SK-N-SH (cell line): Measurements from ENCODE around the gene IQGAP2. TPM values are rescaled to one million over a fixed set of nuclear protein-coding genes. Genes with fewer than 3 reads are reported as not detected.

ENCODE experiments used
- CTCF ChIA-PET: fragments of 300-600, 350-600 bp; formaldehyde crosslinking; extraction: SDS; loops from one replicate; lab custom pipeline; 2021; lab: Yijun Ruan, JAX
- POLR2A ChIA-PET: fragments of 350-600 bp; sonication (Branson Sonifier 250); formaldehyde crosslinking; extraction: SDS; loops from one replicate; lab custom pipeline; 2020; ENCODE audit warnings: antibody characterized with exemption, inconsistent platforms; lab: Yijun Ruan, JAX
- DNase-seq: peaks from one replicate; pipeline ENCODE4 v3.0.0; 2012
- H2AFZ ChIP-seq: fragments of 200-600 bp; sonication (generic); 2 replicates; pipeline ENCODE4 v1.8.1; 2016; ENCODE audit warnings: antibody characterized with exemption, mild to moderate bottlenecking, low read depth
- H3F3A ChIP-seq: fragments of 200-600 bp; sonication (generic); replicated peaks from 2 replicates; pipeline ENCODE3; 2016; ENCODE audit warnings: antibody characterized with exemption, mild to moderate bottlenecking; ENCODE audit not compliant: insufficient read depth
- H3K27ac ChIP-seq, 2 experiments: fragments of 200-500 bp in 1 of 2; fragments of 200-600 bp in 1 of 2; sonication (Bioruptor generic) in 1 of 2; sonication (generic), shearing (Covaris generic) in 1 of 2; 2 replicates each; pipeline versions ENCODE4 v1.5.1 to v1.6.1; 2014 to 2016; ENCODE audit warnings: low read depth in 2 of 2, inconsistent platforms in 1 of 2, low read length in 1 of 2, mild to moderate bottlenecking in 1 of 2, mixed read lengths in 1 of 2
- H3K27me3 ChIP-seq: fragments of 200-600 bp; sonication (generic), shearing (Covaris generic); 2 replicates; pipeline ENCODE4 v1.6.1; 2016; ENCODE audit warnings: mixed run types; ENCODE audit not compliant: insufficient read depth
- H3K36me3 ChIP-seq, 2 experiments: fragments of 200-500 bp in 1 of 2; fragments of 200-600 bp in 1 of 2; sonication (Bioruptor generic) in 1 of 2; sonication (generic) in 1 of 2; replicated peaks in 1 of 2; 2 replicates each; pipeline versions ENCODE3 to v1.5.1; 2014 to 2016; ENCODE audit warnings: low read length in 1 of 2, mild to moderate bottlenecking in 1 of 2; ENCODE audit not compliant: insufficient read depth in 2 of 2, control insufficient read depth in 1 of 2
- H3K4me1 ChIP-seq, 2 experiments: fragments of 200-500 bp in 1 of 2; fragments of 200-600 bp in 1 of 2; sonication (Bioruptor generic) in 1 of 2; sonication (generic), shearing (Covaris generic) in 1 of 2; 2 replicates each; pipeline versions ENCODE4 v1.5.1 to v1.6.1; 2014 to 2016; ENCODE audit warnings: low read depth in 1 of 2, low read length in 1 of 2, mixed run types in 1 of 2; ENCODE audit not compliant: insufficient read depth in 2 of 2, control insufficient read depth in 1 of 2
- H3K4me2 ChIP-seq: fragments of 200-600 bp; sonication (generic), shearing (Covaris generic); 2 replicates; pipeline ENCODE4 v1.6.1; 2017; ENCODE audit warnings: mixed run types
- H3K4me3 ChIP-seq, 2 experiments: fragments of 200-500 bp in 1 of 2; fragments of 200-600 bp in 1 of 2; sonication (Bioruptor generic) in 1 of 2; sonication (generic), shearing (Covaris generic) in 1 of 2; 2 replicates each; pipeline versions ENCODE4 v1.5.1 to v1.8.1; 2014 to 2016; ENCODE audit warnings: low read depth in 2 of 2, inconsistent platforms in 1 of 2, low read length in 1 of 2, mild to moderate bottlenecking in 1 of 2, mixed read lengths in 1 of 2, moderate library complexity in 1 of 2
- H3K79me2 ChIP-seq: fragments of 200-600 bp; sonication (generic); 2 replicates; pipeline ENCODE4 v1.8.1; 2017; ENCODE audit warnings: mild to moderate bottlenecking; ENCODE audit not compliant: insufficient read depth
- H3K9ac ChIP-seq: fragments of 200-600 bp; sonication (generic); 2 replicates; pipeline ENCODE4 v1.6.1; 2017; ENCODE audit warnings: mixed run types
- H3K9me2 ChIP-seq: fragments of 200-600 bp; sonication (generic); 2 replicates; pipeline ENCODE4 v1.6.1; 2017; ENCODE audit warnings: mixed run types
- H3K9me3 ChIP-seq: fragments of 200-600 bp; sonication (generic); 2 replicates; pipeline ENCODE4 v1.6.1; 2017; ENCODE audit warnings: mixed run types, mild to moderate bottlenecking, moderate library complexity
- H4K20me1 ChIP-seq: fragments of 200-600 bp; sonication (generic); 2 replicates; pipeline ENCODE4 v1.6.1; 2017; ENCODE audit warnings: mild to moderate bottlenecking, mixed run types; ENCODE audit not compliant: insufficient read depth
- CHD2 ChIP-seq: fragments of 150-350 bp; IDR thresholded peaks from 2 replicates; pipeline ENCODE4 v1.6.1; 2018; ENCODE audit warnings: low read length; ENCODE audit not compliant: partially characterized antibody
- ELF1 ChIP-seq: IDR thresholded peaks from 2 replicates; pipeline ENCODE4 v1.4.0; 2012
- EP300 ChIP-seq, 2 experiments: IDR thresholded peaks; 2 replicates each; pipeline versions ENCODE4 v1.4.0 to v1.6.1; 2012; ENCODE audit warnings: borderline replicate concordance in 1 of 2, low read depth in 1 of 2, low read length in 1 of 2
- EZH2phosphoT487 ChIP-seq: fragments of 200-600 bp; sonication (generic); IDR thresholded peaks from 2 replicates; pipeline ENCODE4 v1.6.1; 2017; ENCODE audit warnings: low read depth, mixed run types, mild to moderate bottlenecking, antibody characterized with exemption, moderate library complexity, borderline replicate concordance
- FOSL2 ChIP-seq: IDR thresholded peaks from 2 replicates; pipeline ENCODE4 v1.4.0; 2012; ENCODE audit warnings: low read depth, mild to moderate bottlenecking, moderate library complexity, borderline replicate concordance
- FOXJ3 ChIP-seq: sonication (generic); formaldehyde crosslinking; IDR thresholded peaks from 2 replicates; pipeline ENCODE4 v1.5.1; 2020; ENCODE audit warnings: mild to moderate bottlenecking, missing genetic modification reagents
- FOXM1 ChIP-seq: IDR thresholded peaks from 2 replicates; pipeline ENCODE4 v1.4.0; 2012; ENCODE audit warnings: low read depth, mild to moderate bottlenecking
- GABPA ChIP-seq: IDR thresholded peaks from 2 replicates; pipeline ENCODE4 v1.4.0; 2012; ENCODE audit warnings: low read depth, mild to moderate bottlenecking
- GATA2 ChIP-seq: sonication (generic); formaldehyde crosslinking; IDR thresholded peaks from 2 replicates; pipeline ENCODE4 v1.5.0; 2020; ENCODE audit warnings: mild to moderate bottlenecking, missing genetic modification reagents
- MAX ChIP-seq: IDR thresholded peaks from 2 replicates; pipeline ENCODE4 v1.4.0; 2012; ENCODE audit warnings: low read depth
- NFIC ChIP-seq: IDR thresholded peaks from 2 replicates; pipeline ENCODE4 v1.4.0; 2012; ENCODE audit warnings: borderline replicate concordance
- NRF1 ChIP-seq: IDR thresholded peaks from 2 replicates; pipeline ENCODE4 v1.6.1; 2012; ENCODE audit warnings: low read depth, mild to moderate bottlenecking, low read length
- PBX3 ChIP-seq: IDR thresholded peaks from 2 replicates; pipeline ENCODE4; 2012
- POLR2AphosphoS5 ChIP-seq: IDR thresholded peaks from 2 replicates; pipeline ENCODE4 v1.6.1; 2012; ENCODE audit warnings: low read depth, low read length
- RAD21 ChIP-seq: IDR thresholded peaks from 2 replicates; pipeline ENCODE4 v1.6.1; 2012; ENCODE audit warnings: mild to moderate bottlenecking, low read length
- REST ChIP-seq: IDR thresholded peaks from 2 replicates; pipeline ENCODE4 v1.6.1; 2012; ENCODE audit warnings: mild to moderate bottlenecking, low read depth, low read length, moderate library complexity
- RFX5 ChIP-seq: IDR thresholded peaks from 2 replicates; pipeline ENCODE4 v1.6.1; 2012; ENCODE audit warnings: mild to moderate bottlenecking, improper control_type of control experiment, low read length
- RXRA ChIP-seq: IDR thresholded peaks from 2 replicates; pipeline ENCODE4 v1.4.0; 2012; ENCODE audit warnings: low read depth, mild to moderate bottlenecking, borderline replicate concordance
- SMC3 ChIP-seq: IDR thresholded peaks from 2 replicates; pipeline ENCODE4 v1.6.1; 2012; ENCODE audit warnings: low read depth, low read length, improper control_type of control experiment
- TCF12 ChIP-seq: IDR thresholded peaks from 2 replicates; pipeline ENCODE4 v1.4.0; 2012
- USF2 ChIP-seq: fragments of 150-350 bp; IDR thresholded peaks from 2 replicates; pipeline ENCODE4 v1.6.1; 2017; ENCODE audit warnings: antibody characterized with exemption, low read length, low read depth, borderline replicate concordance
- WGBS: methylation state at CpG from one replicate; pipeline ENCODE4 v1.1.6; 2017; ENCODE audit warnings: low lambda C conversion rate; 5-methylcytosine and 5-hydroxymethylcytosine counted together
- polyA plus RNA-seq, 3 experiments: library from polyadenylated mRNA; depleted of rRNA; stranded (reverse); fragments of >200 nt; gene quantifications; 2 replicates each; pipeline ENCODE4 v1.2.3, GENCODE V29; 2012

IQGAP2 gene
- polyA plus RNA-seq, 1 of the 3 experiments (the other 2 are of a cell fraction): 2.1 TPM

GRCh38 chr5:76754668-76755078, 351.6 kb downstream of the IQGAP2 start (continued):
- TF ChIP-seq USF2 (no peak), RAD21 (no peak), MAX (no peak), PBX3 (no peak), GATA2 (CRISPR knock-in tag) (no peak), RFX5 (no peak), NFIC (no peak), POLR2AphosphoS5 (no peak)

GRCh38 chr5:76755779-76756637, 352.9 kb downstream of the IQGAP2 start:
- no peak overlapping the region for H2AFZ ChIP-seq
- H3K9ac ChIP-seq: no peak overlapping the region
- no peak for TF ChIP-seq FOSL2
- no peak for TF ChIP-seq FOXJ3 (CRISPR knock-in tag)
- no peak for TF ChIP-seq RXRA
- no peak for TF ChIP-seq GABPA
- no peak for TF ChIP-seq EZH2phosphoT487
- no peak for TF ChIP-seq NRF1
- TF ChIP-seq TCF12: no peak
- TF ChIP-seq CHD2: no peak
- no peak for TF ChIP-seq SMC3
- TF ChIP-seq ELF1: no peak
- no peak for TF ChIP-seq FOXM1
- no peak for TF ChIP-seq POLR2AphosphoS5
- no peak for TF ChIP-seq MAX
- TF ChIP-seq EP300 (IDR thresholded peaks at IDR 0.05; ENCODE audit: borderline replicate concordance in 1 of 2, low read depth in 1 of 2, low read length in 1 of 2): no peak
- no peak for TF ChIP-seq REST
- TF ChIP-seq, all 33 proteins: peak for 0
- no peak for DNase-seq
- ChIA-PET CTCF (interaction anchor here (1.2 kb wide), 1 partner anchor 19 kb away, joined by 4 read pairs; no protein-coding TSS in a partner anchor), POLR2A (no interaction called here)
- no peaks in the 10 kb centered on the region for H3K4me1 ChIP-seq
- H3K27ac ChIP-seq: no peak overlapping the region
- no peaks in the 10 kb centered on the region for H3F3A ChIP-seq
- no peak overlapping the region for H3K4me2 ChIP-seq
- no peaks in the 10 kb centered on the region for H3K9me2 ChIP-seq
- no peaks in the 10 kb centered on the region for H4K20me1 ChIP-seq
- H3K27me3 ChIP-seq: no peaks in the 10 kb centered on the region
- 87% methylated on average over 11 of the region's 11 CpGs for WGBS
- H3K4me3 ChIP-seq: no peak overlapping the region
- no peaks in the 10 kb centered on the region for H3K9me3 ChIP-seq
- no peaks in the 10 kb centered on the region for H3K79me2 ChIP-seq
- no peaks in the 10 kb centered on the region for H3K36me3 ChIP-seq
